Measurements from ENCODE around the gene RND3. TPM values are rescaled to one million over a fixed set of nuclear protein-coding genes. Genes with fewer than 3 reads are reported as not detected.

RND3 gene
- total and polyA plus RNA-seq, 9 of the 15 experiments (the other 6 are each of a cell fraction or from before 2014, with no cell fraction given), result 0.22 to 0.64 (median 0.29) TPM; not detected in 4

DNA sequence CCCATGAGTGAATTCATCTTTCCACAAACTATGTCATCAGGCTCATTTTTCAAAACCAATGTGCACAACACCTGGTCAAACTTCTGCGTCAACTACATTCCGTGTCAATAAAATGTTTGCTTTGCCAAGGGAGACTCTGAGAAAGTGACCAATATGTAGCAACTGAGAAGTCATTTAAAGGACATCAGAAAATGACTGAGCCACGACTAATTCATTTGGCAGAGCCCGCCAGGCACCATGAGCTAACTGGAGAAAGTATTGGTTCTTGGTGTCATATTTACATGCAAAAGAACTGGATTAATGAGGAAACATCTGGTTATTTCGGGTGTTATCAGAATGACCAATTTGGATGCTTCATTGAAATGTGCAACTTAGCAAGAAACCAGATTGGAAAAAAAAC lies 7.2 kb downstream of the RND3 start:
- no peaks in the 10 kb centered on the region for H4K20me1 ChIP-seq (replicated peaks; ENCODE audit: control insufficient read depth, insufficient read depth, low read length)
- H3K27me3 ChIP-seq (ENCODE audit: control insufficient read depth in 2 of 2, insufficient read depth in 2 of 2, low read length in 2 of 2), result no peaks in the 10 kb centered on the region
- no peak for DNase-seq (ENCODE audit: extremely low read depth in 1 of 4, low spot score in 3 of 4)
- intact Hi-C loops (cut with micrococcal nuclease) (no loop called here), in situ Hi-C loops (cut with MboI) (loop anchor here (25.0 kb wide), 1 partner anchor 868 kb away; no protein-coding TSS in a partner anchor)
- no peaks in the 10 kb centered on the region for H3K79me2 ChIP-seq (ENCODE audit: control insufficient read depth, insufficient read depth, low read length)
- H3K4me2 ChIP-seq (ENCODE audit: insufficient read depth, low read length), result no peak overlapping the region
- ATAC-seq, result no peak
- no peak overlapping the region for H3K9ac ChIP-seq (ENCODE audit: insufficient read depth in 1 of 2, low read depth in 2 of 2, low read length in 2 of 2)
- no peaks in the 10 kb centered on the region for H3K4me1 ChIP-seq (replicated peaks in 1 of 2; ENCODE audit: control insufficient read depth in 2 of 2, insufficient read depth in 2 of 2, low read length in 2 of 2)
- no peaks in the 10 kb centered on the region for H3K9me1 ChIP-seq (ENCODE audit: control insufficient read depth, insufficient read depth, low read length)
- no peaks in the 10 kb centered on the region for H3K36me3 ChIP-seq (ENCODE audit: control insufficient read depth, insufficient read depth, low read length)
- BruUV-seq (replicated peaks), result no TSS peak
- TF ChIP-seq BRCA1 (IDR thresholded peaks at IDR 0.05), result no peak
- TF ChIP-seq BRCA1 (CRISPR knock-in tag; IDR thresholded peaks at IDR 0.05), result no peak
- TF ChIP-seq, protein P1, sequence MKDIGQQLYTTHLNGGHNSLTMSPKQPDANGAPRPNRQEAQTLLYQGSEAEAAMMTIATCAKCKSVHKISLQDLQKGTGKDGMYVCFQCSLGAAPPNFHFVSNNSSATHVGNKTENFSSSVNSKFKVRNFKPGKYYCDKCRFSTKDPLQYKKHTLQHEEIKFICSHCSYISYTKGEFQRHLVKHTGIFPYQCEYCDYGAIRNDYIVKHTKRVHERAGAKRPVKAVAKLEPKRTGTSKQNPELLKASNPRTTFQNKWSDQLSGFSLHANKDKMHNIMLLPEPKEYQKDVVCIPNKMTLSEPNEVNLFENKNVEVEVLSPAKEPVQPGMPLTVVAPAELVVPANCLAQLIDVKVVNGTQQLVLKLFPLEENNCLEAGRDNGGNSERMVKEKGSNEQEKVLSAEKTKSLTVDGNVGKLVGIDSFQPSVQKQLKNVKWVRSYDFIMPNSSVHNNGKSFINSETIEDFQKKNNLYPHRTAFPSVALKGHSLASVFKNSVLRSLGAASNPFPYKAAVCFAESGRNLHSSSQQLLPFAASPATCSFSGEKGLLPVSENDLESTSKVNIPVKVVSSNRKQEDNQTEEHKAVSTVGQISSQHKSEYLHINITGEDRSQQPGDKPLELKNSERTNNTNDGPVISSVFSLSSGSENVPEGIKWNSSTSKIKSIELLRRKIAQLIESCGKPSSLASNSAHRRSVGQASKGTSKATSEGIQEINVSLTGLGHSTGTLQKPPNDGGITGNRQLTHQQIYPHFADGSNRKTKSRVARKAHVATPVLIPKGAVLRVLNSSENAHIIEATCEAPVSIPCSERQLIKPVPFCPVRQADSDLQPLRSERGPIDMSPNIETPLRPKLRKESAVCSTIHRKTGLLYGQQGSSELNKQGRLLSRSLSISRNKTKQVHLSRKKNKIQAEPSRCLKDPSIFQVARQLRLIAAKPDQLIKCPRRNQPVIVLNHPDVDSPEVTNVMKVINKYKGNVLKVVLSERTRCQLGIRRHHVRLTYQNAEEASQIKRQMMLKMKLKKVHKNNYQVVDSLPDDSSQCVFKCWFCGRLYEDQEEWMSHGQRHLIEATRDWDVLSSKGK (CRISPR knock-in tag; IDR thresholded peaks at IDR 0.05), result no peak
- no peak for TF ChIP-seq GATAD2A (IDR thresholded peaks at IDR 0.05)
- no peak for TF ChIP-seq EWSR1 (IDR thresholded peaks at IDR 0.05; ENCODE audit: borderline replicate concordance, low read depth, partially characterized antibody)
- TF ChIP-seq RBM15 (IDR thresholded peaks at IDR 0.05; ENCODE audit: insufficient read depth, low read length), result no peak
- TF ChIP-seq, protein P2, sequence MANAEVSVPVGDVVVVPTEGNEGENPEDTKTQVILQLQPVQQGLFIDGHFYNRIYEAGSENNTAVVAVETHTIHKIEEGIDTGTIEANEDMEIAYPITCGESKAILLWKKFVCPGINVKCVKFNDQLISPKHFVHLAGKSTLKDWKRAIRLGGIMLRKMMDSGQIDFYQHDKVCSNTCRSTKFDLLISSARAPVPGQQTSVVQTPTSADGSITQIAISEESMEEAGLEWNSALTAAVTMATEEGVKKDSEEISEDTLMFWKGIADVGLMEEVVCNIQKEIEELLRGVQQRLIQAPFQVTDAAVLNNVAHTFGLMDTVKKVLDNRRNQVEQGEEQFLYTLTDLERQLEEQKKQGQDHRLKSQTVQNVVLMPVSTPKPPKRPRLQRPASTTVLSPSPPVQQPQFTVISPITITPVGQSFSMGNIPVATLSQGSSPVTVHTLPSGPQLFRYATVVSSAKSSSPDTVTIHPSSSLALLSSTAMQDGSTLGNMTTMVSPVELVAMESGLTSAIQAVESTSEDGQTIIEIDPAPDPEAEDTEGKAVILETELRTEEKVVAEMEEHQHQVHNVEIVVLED (CRISPR knock-in tag; IDR thresholded peaks at IDR 0.05), result no peak
- TF ChIP-seq FIP1L1 (IDR thresholded peaks at IDR 0.05; ENCODE audit: low read depth, low read length, poor library complexity, severe bottlenecking), result no peak
- no peak for TF ChIP-seq CBFA2T2 (conservative IDR thresholded peaks at IDR 0.05)
- TF ChIP-seq NEUROD1 (IDR thresholded peaks at IDR 0.05; ENCODE audit: borderline replicate concordance, low read depth, low read length, partially characterized antibody), result no peak
- TF ChIP-seq THRAP3 (IDR thresholded peaks at IDR 0.05; ENCODE audit: borderline replicate concordance), result no peak
- TF ChIP-seq TBP (optimal IDR thresholded peaks at IDR 0.05; ENCODE audit: low read depth, low read length), result no peak
- no peak for TF ChIP-seq HNRNPUL1 (IDR thresholded peaks at IDR 0.05; ENCODE audit: low read length)
- TF ChIP-seq SRSF9 (IDR thresholded peaks at IDR 0.05; ENCODE audit: borderline replicate concordance, low read depth, low read length), result no peak
- TF ChIP-seq PKNOX1 (IDR thresholded peaks at IDR 0.05), result no peak
- TF ChIP-seq POLR2G (IDR thresholded peaks at IDR 0.05; ENCODE audit: low read depth, low read length), result no peak
- FAIRE-seq, result no peak
- no peaks in the 10 kb centered on the region for H3K9me3 ChIP-seq (replicated peaks; ENCODE audit: control insufficient read depth, insufficient read depth, low read depth, low read length)
- H3K4me3 ChIP-seq, result no peak overlapping the region
- WGBS (ENCODE audit: insufficient coverage, low coverage, missing lambda C conversion rate), result 0% methylated on average over 5 of the region's 5 CpGs
- ChIA-PET POLR2A (interaction anchor here (0.7 kb wide), 1 partner anchor 822 kb away, joined by 3 read pairs; no protein-coding TSS in a partner anchor), CTCF (ENCODE audit: low intra/inter-chr PET ratio) (no interaction called here)
- H2AFZ ChIP-seq (ENCODE audit: low read depth, low read length), result no peak overlapping the region
- H3K27ac ChIP-seq (ENCODE audit: extremely low read depth, low read depth, low read length), result no peak overlapping the region
